GM19468 (cell line): ENCODE results near the gene CHST8.
"Not testable (repeated sequence)": the region's sequence is repeated elsewhere in the genome, so short reads cannot be mapped to it uniquely, and the experiment has no call there.

ENCODE experiments used
- ATAC-seq: cut with Tn5 transposase; IDR thresholded peaks from one replicate; pipeline ENCODE4 v1.9.1; 2021; ENCODE audit warnings: mild to moderate bottlenecking, moderate library complexity, moderate number of reproducible peaks; ENCODE audit not compliant: unreplicated experiment; ENCODE audit errors: extremely low read depth

The CHST8 gene

GRCh38 chr19:33802801-33803200 is 181.0 kb downstream of the CHST8 start:
- ATAC-seq, result no peak

- ATAC-seq, result no peak
Observed at GRCh38 chr19:33803383-33803782, 181.6 kb downstream of the CHST8 start.

- ATAC-seq, result no peak
Observed at GRCh38 chr19:33804021-33804799, 182.5 kb downstream of the CHST8 start.

- ATAC-seq, result no peak
Observed at GRCh38 chr19:33805313-33805712, 183.6 kb downstream of the CHST8 start.

GRCh38 chr19:33805840-33806433 is 184.2 kb downstream of the CHST8 start:
- no peak for ATAC-seq

- no peak for ATAC-seq
Observed at GRCh38 chr19:33806434-33806881, 184.7 kb downstream of the CHST8 start.

- ATAC-seq, result no peak
Observed at GRCh38 chr19:33808399-33808798, 186.6 kb downstream of the CHST8 start.

- no peak for ATAC-seq
Observed at GRCh38 chr19:33809960-33810359, 188.2 kb downstream of the CHST8 start.

- no peak for ATAC-seq
Observed at GRCh38 chr19:33810821-33811220, 189.1 kb downstream of the CHST8 start.

- ATAC-seq, result no peak
Observed at GRCh38 chr19:33811246-33811645, 189.5 kb downstream of the CHST8 start.

GRCh38 chr19:33811736-33812387 is 190.1 kb downstream of the CHST8 start:
- ATAC-seq, result no peak

GRCh38 chr19:33812388-33813330 is 190.9 kb downstream of the CHST8 start:
- no peak for ATAC-seq

GRCh38 chr19:33813391-33814101 is 191.8 kb downstream of the CHST8 start:
- no peak for ATAC-seq

- no peak for ATAC-seq
Observed at GRCh38 chr19:33814181-33815165, 192.7 kb downstream of the CHST8 start.

GRCh38 chr19:33815380-33816340 is 193.9 kb downstream of the CHST8 start:
- no peak for ATAC-seq

- no peak for ATAC-seq
Observed at GRCh38 chr19:33818411-33818810, 196.7 kb downstream of the CHST8 start.

- not testable (repeated sequence) for ATAC-seq
Observed at GRCh38 chr19:33819078-33819477, 197.3 kb downstream of the CHST8 start.
